ENCODE results near the gene P2RX7.
"Not testable (repeated sequence)": the region's sequence is repeated elsewhere in the genome, so short reads cannot be mapped to it uniquely, and the experiment has no call there.

Gene P2RX7

GRCh38 chr12:121128908-121129810, 3.5 kb upstream of the P2RX7 start:
- DNase-seq: peak; percentile 33

GRCh38 chr12:121129811-121130147, 2.9 kb upstream of the P2RX7 start:
- in situ Hi-C loops (cut with HindIII; ENCODE audit: low pct_ligation_motif_present, low pct_unique_long_range_greater_than_20kb, low sequenced_read_pairs): no loop called here
- DNase-seq: no peak

More at GRCh38 chr12:121128908-121129810, 3.5 kb upstream of the P2RX7 start:
- in situ Hi-C loops (cut with HindIII; ENCODE audit: low pct_ligation_motif_present, low pct_unique_long_range_greater_than_20kb, low sequenced_read_pairs): no loop called here

- DNase-seq: no peak
- in situ Hi-C loops (cut with HindIII; ENCODE audit: low pct_ligation_motif_present, low pct_unique_long_range_greater_than_20kb, low sequenced_read_pairs): no loop called here
Observed at GRCh38 chr12:121130866-121131373, 1.8 kb upstream of the P2RX7 start.

GRCh38 chr12:121131941-121132341, 735 bp upstream of the P2RX7 start:
- in situ Hi-C loops (cut with HindIII; ENCODE audit: low pct_ligation_motif_present, low pct_unique_long_range_greater_than_20kb, low sequenced_read_pairs): no loop called here

GRCh38 chr12:121133838-121134237, 1.2 kb downstream of the P2RX7 start:
- DNase-seq: no peak
- in situ Hi-C loops (cut with HindIII; ENCODE audit: low pct_ligation_motif_present, low pct_unique_long_range_greater_than_20kb, low sequenced_read_pairs): no loop called here

More at GRCh38 chr12:121131941-121132341, 735 bp upstream of the P2RX7 start:
- no peak for DNase-seq

GRCh38 chr12:121135320-121135719, 2.6 kb downstream of the P2RX7 start:
- in situ Hi-C loops (cut with HindIII; ENCODE audit: low pct_ligation_motif_present, low pct_unique_long_range_greater_than_20kb, low sequenced_read_pairs): no loop called here
- no peak for DNase-seq

GRCh38 chr12:121137512-121137911, 4.8 kb downstream of the P2RX7 start:
- in situ Hi-C loops (cut with HindIII; ENCODE audit: low pct_ligation_motif_present, low pct_unique_long_range_greater_than_20kb, low sequenced_read_pairs): no loop called here
- DNase-seq: no peak

- in situ Hi-C loops (cut with HindIII; ENCODE audit: low pct_ligation_motif_present, low pct_unique_long_range_greater_than_20kb, low sequenced_read_pairs): no loop called here
- no peak for DNase-seq
Observed at GRCh38 chr12:121138284-121138683, 5.6 kb downstream of the P2RX7 start.

- no peak for DNase-seq
- in situ Hi-C loops (cut with HindIII; ENCODE audit: low pct_ligation_motif_present, low pct_unique_long_range_greater_than_20kb, low sequenced_read_pairs): no loop called here
Observed at GRCh38 chr12:121139286-121139685, 6.6 kb downstream of the P2RX7 start.

GRCh38 chr12:121142171-121142950, 9.7 kb downstream of the P2RX7 start:
- no peak for DNase-seq
- in situ Hi-C loops (cut with HindIII; ENCODE audit: low pct_ligation_motif_present, low pct_unique_long_range_greater_than_20kb, low sequenced_read_pairs): loop anchor here (10.0 kb wide), 1 partner anchor 52 kb away; no protein-coding TSS in a partner anchor

- in situ Hi-C loops (cut with HindIII; ENCODE audit: low pct_ligation_motif_present, low pct_unique_long_range_greater_than_20kb, low sequenced_read_pairs): loop anchor here (10.0 kb wide), 1 partner anchor 50 kb away; no protein-coding TSS in a partner anchor
Observed at GRCh38 chr12:121144416-121144914, 11.8 kb downstream of the P2RX7 start.

GRCh38 chr12:121145221-121145620, 12.5 kb downstream of the P2RX7 start:
- in situ Hi-C loops (cut with HindIII; ENCODE audit: low pct_ligation_motif_present, low pct_unique_long_range_greater_than_20kb, low sequenced_read_pairs): loop anchor here (10.0 kb wide), 1 partner anchor 50 kb away; no protein-coding TSS in a partner anchor

More at GRCh38 chr12:121144416-121144914, 11.8 kb downstream of the P2RX7 start:
- DNase-seq: peak; percentile 23

GRCh38 chr12:121149289-121149688, 16.6 kb downstream of the P2RX7 start:
- in situ Hi-C loops (cut with HindIII; ENCODE audit: low pct_ligation_motif_present, low pct_unique_long_range_greater_than_20kb, low sequenced_read_pairs): loop anchor here (10.0 kb wide), 1 partner anchor 46 kb away; no protein-coding TSS in a partner anchor
- not testable (repeated sequence) for DNase-seq

More at GRCh38 chr12:121145221-121145620, 12.5 kb downstream of the P2RX7 start:
- DNase-seq: no peak

GRCh38 chr12:121154793-121155375, 22.2 kb downstream of the P2RX7 start:
- DNase-seq: no peak
- in situ Hi-C loops (cut with HindIII; ENCODE audit: low pct_ligation_motif_present, low pct_unique_long_range_greater_than_20kb, low sequenced_read_pairs): no loop called here

- in situ Hi-C loops (cut with HindIII; ENCODE audit: low pct_ligation_motif_present, low pct_unique_long_range_greater_than_20kb, low sequenced_read_pairs): no loop called here
Observed at GRCh38 chr12:121156365-121156764, 23.7 kb downstream of the P2RX7 start.

GRCh38 chr12:121158085-121158484, 25.4 kb downstream of the P2RX7 start:
- DNase-seq: no peak
- in situ Hi-C loops (cut with HindIII; ENCODE audit: low pct_ligation_motif_present, low pct_unique_long_range_greater_than_20kb, low sequenced_read_pairs): no loop called here

More at GRCh38 chr12:121156365-121156764, 23.7 kb downstream of the P2RX7 start:
- no peak for DNase-seq

- DNase-seq; in situ Hi-C loops (cut with HindIII; ENCODE audit: low pct_ligation_motif_present, low pct_unique_long_range_greater_than_20kb, low sequenced_read_pairs): not testable (repeated sequence)
Observed at GRCh38 chr12:121158728-121159351, 26.2 kb downstream of the P2RX7 start.

All from ACHN (cell line).